Smooth muscle cell of the coronary artery (primary cell): ENCODE data around the gene TSR2. TPM values are rescaled to one million over a fixed set of nuclear protein-coding genes. Genes with fewer than 3 reads are reported as not detected.

ENCODE experiments used
- total RNA-seq: library from RNA; depleted of rRNA; stranded (reverse); fragments of >200 nt; gene quantifications from 2 replicates; pipeline ENCODE4 v1.2.3, GENCODE V29; 2014; ENCODE audit warnings: low replicate concordance

Gene TSR2, protein sequence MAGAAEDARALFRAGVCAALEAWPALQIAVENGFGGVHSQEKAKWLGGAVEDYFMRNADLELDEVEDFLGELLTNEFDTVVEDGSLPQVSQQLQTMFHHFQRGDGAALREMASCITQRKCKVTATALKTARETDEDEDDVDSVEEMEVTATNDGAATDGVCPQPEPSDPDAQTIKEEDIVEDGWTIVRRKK
- total RNA-seq, result 15.5 and 21.4 TPM in 2 replicates

DNA sequence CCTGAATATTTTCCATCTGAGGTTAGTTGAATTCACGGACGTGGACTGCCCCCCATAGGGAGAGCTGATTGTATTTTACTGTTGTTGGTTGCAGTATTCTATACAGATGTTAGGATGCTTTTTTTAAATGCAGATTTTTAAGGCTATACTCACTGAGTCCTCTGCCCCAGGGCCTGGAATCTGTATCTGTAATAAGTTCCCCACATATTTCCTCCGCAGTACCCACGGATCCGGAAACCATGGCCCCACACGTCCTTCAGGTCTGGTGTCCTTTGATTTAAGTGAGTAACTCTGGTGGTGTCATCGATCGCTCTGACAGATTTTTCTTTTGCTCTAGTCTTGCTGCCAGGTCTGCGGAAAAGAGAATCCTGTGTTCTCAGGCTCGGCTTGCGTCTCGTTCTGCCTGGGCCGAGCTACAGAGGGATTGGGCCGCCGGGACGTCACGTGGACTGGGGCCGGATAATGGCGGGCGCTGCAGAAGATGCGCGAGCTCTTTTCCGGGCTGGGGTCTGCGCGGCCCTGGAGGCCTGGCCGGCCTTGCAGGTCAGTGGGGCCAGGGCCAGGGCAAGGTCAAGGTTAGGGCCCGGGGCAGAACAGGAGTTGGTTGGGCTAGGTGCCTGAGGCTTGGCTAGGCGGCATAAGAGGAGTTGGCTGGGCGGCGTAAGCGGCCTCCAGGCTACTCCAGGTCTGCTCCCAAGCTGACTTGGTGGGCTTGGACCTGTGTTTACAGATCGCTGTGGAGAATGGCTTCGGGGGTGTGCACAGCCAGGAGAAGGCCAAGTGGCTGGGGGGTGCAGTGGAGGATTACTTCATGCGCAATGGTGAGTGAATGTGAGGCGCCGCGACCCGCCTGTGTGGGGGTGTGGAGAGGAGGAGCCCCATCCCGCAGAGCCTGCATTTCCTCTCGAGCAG is at the start of gene TSR2:
TSR2 (plus strand) TSS at position 445 of the 912 bp plus-strand sequence; CDS start at position 463, 18 bp downstream.

Other genes starting within 250 kb of the TSR2 start
- gene WNK3, start 82.4 kb upstream of the TSR2 start, total RNA-seq, result 0.15 and 0.23 TPM in 2 replicates
- 2.2 and 3.2 TPM in 2 replicates for gene FGD1, start 55.8 kb downstream of the TSR2 start, total RNA-seq
- gene GNL3L, start 89.8 kb downstream of the TSR2 start, total RNA-seq, result 12.4 and 26.8 TPM in 2 replicates